HEK293T (cell line): ENCODE results near the gene TSFM.

Source experiments
- CTCF ChIA-PET: fragments of 350-600 bp; formaldehyde crosslinking; extraction: SDS; loops from one replicate; lab custom pipeline; 2021; ENCODE audit warnings: antibody characterized with exemption, inconsistent platforms; lab: Yijun Ruan, JAX
- POLR2A ChIA-PET: fragments of 350-600 bp; formaldehyde crosslinking; extraction: SDS; loops from one replicate; lab custom pipeline; 2020; ENCODE audit warnings: antibody characterized with exemption, inconsistent platforms; lab: Yijun Ruan, JAX
- DNase-seq: peaks from one replicate; pipeline ENCODE4 v3.0.0; 2012; ENCODE audit warnings: mixed read lengths; ENCODE audit errors: extremely low spot score
- ARNT ChIP-seq: fragments of 450-650 bp; IDR thresholded peaks from 2 replicates; pipeline ENCODE4 v1.6.1; 2017; ENCODE audit warnings: mild to moderate bottlenecking
- BHLHE40 ChIP-seq: fragments of 450-650 bp; IDR thresholded peaks from 2 replicates; pipeline ENCODE4 v1.6.1; 2016; ENCODE audit warnings: mild to moderate bottlenecking, moderate library complexity, borderline replicate concordance
- CTBP1 ChIP-seq: fragments of 450-650 bp; IDR thresholded peaks from 2 replicates; pipeline ENCODE4 v1.6.1; 2016; ENCODE audit warnings: borderline replicate concordance
- ELF4 ChIP-seq: fragments of 450-650 bp; IDR thresholded peaks from 2 replicates; pipeline ENCODE4 v1.6.1; 2017; ENCODE audit warnings: antibody characterized with exemption
- FOXA1 ChIP-seq: fragments of 450-650 bp; IDR thresholded peaks from 2 replicates; pipeline ENCODE4 v1.6.1; 2016; ENCODE audit warnings: mild to moderate bottlenecking
- FOXK2 ChIP-seq: fragments of 450-650 bp; IDR thresholded peaks from 2 replicates; pipeline ENCODE4 v1.6.1; 2016; ENCODE audit warnings: mild to moderate bottlenecking
- FOXM1 ChIP-seq: fragments of 450-650 bp; IDR thresholded peaks from 2 replicates; pipeline ENCODE4 v1.6.1; 2017; ENCODE audit warnings: mild to moderate bottlenecking, borderline replicate concordance
- L3MBTL2 ChIP-seq: fragments of 450-650 bp; conservative IDR thresholded peaks from 2 replicates; pipeline ENCODE4 v1.6.1; 2016; ENCODE audit warnings: mild to moderate bottlenecking
- LEF1 ChIP-seq: fragments of 450-650 bp; IDR thresholded peaks from 2 replicates; pipeline ENCODE4 v1.6.1; 2017; ENCODE audit warnings: mild to moderate bottlenecking, borderline replicate concordance
- NFRKB ChIP-seq: fragments of 450-650 bp; IDR thresholded peaks from 2 replicates; pipeline ENCODE4 v1.6.1; 2016; ENCODE audit warnings: mild to moderate bottlenecking, moderate library complexity
- PKNOX1 ChIP-seq: fragments of 450-650 bp; IDR thresholded peaks from 2 replicates; pipeline ENCODE4 v1.6.1; 2016
- SP1 ChIP-seq: fragments of 450-650 bp; IDR thresholded peaks from 2 replicates; pipeline ENCODE4 v1.6.1; 2017
- SUZ12 ChIP-seq: fragments of 450-650 bp; IDR thresholded peaks from 2 replicates; pipeline ENCODE4 v1.6.1; 2016; ENCODE audit warnings: mild to moderate bottlenecking
- TARDBP ChIP-seq: fragments of 450-650 bp; IDR thresholded peaks from 2 replicates; pipeline ENCODE4 v1.6.1; 2016
- ZNF384 ChIP-seq: fragments of 450-650 bp; IDR thresholded peaks from 2 replicates; pipeline ENCODE4 v1.6.1; 2016

The TSFM gene

DNA sequence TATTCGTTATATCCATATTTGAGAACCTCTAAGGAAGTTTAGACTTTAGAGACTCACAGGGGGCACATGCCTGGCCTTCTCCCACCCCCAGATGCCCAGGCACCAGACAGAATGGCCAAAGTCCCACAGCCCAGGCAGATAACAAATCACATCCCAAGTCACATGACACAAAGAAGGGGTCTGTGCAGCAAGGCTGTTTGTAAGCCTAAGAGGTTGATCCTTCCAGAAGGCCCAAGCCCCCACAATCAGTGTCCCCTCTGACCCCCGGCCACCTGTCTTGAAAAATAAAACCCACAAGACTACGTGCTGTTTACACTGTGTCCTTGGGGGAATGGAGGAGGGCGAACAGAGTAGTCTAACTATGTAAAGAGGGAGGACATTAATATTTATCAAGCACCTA, 58.9 kb downstream of the TSFM start:
- POLR2A ChIA-PET: no interaction called here
- no peak for DNase-seq
- CTCF ChIA-PET: no interaction called here
- no peak for TF ChIP-seq L3MBTL2
- no peak for TF ChIP-seq ELF4
- TF ChIP-seq TARDBP: no peak
- no peak for TF ChIP-seq FOXM1
- TF ChIP-seq BHLHE40: no peak
- TF ChIP-seq PKNOX1: no peak
- TF ChIP-seq NFRKB: no peak
- TF ChIP-seq SP1: no peak
- no peak for TF ChIP-seq FOXA1
- no peak for TF ChIP-seq ZNF384
- no peak for TF ChIP-seq FOXK2
- TF ChIP-seq LEF1: no peak
- TF ChIP-seq SUZ12: no peak
- TF ChIP-seq CTBP1: no peak

DNA sequence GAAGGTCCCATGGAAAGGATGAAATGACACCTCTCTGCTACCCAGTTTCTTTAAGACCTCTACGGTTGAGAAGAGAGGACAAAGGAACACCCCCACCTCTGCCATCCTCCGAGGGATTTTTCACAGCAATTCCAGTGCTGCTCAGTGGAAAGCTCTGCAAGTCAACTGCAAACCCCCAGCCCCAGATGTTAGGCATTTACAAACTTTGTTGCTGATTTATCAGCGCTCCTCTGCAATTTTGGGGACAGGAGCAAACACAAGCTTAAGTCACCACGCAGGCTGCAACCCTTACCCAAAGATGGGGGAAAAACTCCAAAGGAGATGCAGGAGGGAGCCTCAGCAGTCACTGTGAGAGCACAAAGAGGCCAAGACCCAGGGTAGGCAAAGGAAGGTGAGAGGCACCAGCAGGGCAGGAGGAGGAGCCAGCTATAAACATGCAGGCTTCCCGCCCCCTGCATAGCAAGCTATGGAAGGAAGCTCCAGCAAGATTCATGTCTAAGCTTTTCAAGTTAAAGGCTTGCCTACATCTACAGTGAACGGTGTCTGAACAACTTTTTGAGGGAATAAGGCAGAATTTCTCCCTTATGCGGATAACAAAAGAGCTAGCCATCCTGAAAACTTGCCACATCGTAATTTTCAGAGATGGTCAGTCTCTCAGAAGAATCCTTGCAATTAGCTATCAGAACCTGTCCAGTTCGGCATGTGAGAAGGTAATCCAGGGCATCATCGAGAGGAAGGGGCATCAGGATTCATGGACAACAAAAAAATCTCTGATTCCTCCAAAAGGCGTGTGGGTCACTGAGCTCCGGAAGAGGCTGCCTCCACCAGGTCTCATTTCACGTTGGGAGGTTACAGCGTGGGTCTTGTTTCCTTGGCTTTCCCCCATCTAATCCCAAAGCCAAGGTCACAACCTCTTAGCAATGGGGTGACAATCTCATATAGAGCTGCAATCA, 60.0 kb downstream of the TSFM start:
- ChIA-PET POLR2A (interaction anchor here (0.6 to 4.0 kb wide), 7 partner anchors 10 to 1077 kb away, joined by 3 to 22 read pairs (median 4); partner anchors contain the start of gene ATP23), CTCF (interaction anchor here (0.8 to 1.7 kb wide), 4 partner anchors 9 to 86 kb away, joined by 3 to 8 read pairs (median 4); no protein-coding TSS in a partner anchor)
- peak; percentile 46 for DNase-seq
- TF ChIP-seq FOXA1 (no peak), TARDBP (no peak), NFRKB (no peak), ELF4 (no peak), PKNOX1 (no peak), ARNT (no peak), ZNF384 (no peak), SP1 (no peak), L3MBTL2 (no peak), FOXK2 (no peak), BHLHE40 (no peak), SUZ12 (no peak), CTBP1 (no peak)

GRCh38 chr12:57844709-57845477, 62.3 kb downstream of the TSFM start:
- CTCF ChIA-PET: interaction anchor here (0.6 to 1.6 kb wide), 3 partner anchors 8 to 80 kb away, joined by 3 read pairs; no protein-coding TSS in a partner anchor
- TF ChIP-seq L3MBTL2: peak; percentile 45
- no peak for TF ChIP-seq TARDBP
- no peak for DNase-seq
- POLR2A ChIA-PET: interaction anchor here (0.8 to 4.0 kb wide), 13 partner anchors 11 to 100 kb away, joined by 3 to 55 read pairs (median 4); partner anchors contain the start of genes EEF1AKMT3, METTL1 and TSPAN31

DNA sequence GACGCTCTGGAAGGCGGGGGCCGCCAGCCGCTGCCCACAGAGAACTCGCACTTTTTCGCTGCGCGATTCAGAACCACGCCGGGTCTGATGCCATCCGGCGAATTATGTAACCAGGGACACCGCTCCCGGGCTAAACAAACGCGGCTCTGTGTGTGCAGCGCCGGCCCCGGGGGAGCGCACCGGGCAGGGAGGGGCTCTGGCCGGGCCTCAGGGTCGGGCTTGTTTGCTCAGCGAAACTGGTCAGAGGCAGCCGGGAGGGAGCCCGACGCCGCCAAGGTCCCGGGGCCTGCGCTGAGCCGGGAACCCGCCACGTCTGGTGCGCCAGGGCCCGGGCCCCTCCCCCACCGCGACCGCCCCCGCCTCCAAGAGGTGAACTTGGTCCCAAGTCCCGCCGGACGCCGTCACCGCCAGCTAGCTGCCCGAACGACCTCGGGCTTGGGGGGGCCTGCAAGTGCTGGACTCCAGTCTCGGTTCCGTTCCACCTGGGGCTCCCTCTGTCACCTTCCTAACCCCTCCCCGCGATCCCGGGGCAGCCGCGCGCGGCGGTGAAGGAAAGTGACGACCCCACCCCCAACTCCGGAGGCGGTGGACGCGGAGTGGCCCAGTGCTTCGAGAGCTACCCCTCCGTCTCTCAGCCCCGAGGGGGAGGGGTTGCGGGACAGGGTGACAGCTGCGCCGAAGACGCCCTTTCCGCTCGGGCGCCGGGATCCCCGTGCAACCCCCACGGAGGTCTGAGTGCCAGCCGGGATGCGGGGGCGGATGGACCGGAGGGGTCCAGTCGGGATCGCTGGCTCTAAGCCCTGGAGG, 63.1 kb downstream of the TSFM start:
- CTCF ChIA-PET: interaction anchor here (1.6 kb wide), 1 partner anchor 9 kb away, joined by 3 read pairs; no protein-coding TSS in a partner anchor
- POLR2A ChIA-PET: interaction anchor here (1.0 to 4.0 kb wide), 12 partner anchors 9 to 94 kb away, joined by 3 to 55 read pairs (median 4); partner anchors contain the start of genes EEF1AKMT3 and METTL1
- TF ChIP-seq ARNT: no peak
- TF ChIP-seq FOXA1: no peak
- no peak for TF ChIP-seq ZNF384
- TF ChIP-seq L3MBTL2: no peak
- TF ChIP-seq PKNOX1: no peak
- no peak for TF ChIP-seq CTBP1
- TF ChIP-seq FOXM1: no peak
- peak; percentile 53 for DNase-seq

GRCh38 chr12:57846285-57846576, 63.6 kb downstream of the TSFM start:
- POLR2A ChIA-PET: interaction anchor here (1.0 to 4.0 kb wide), 10 partner anchors 8 to 74 kb away, joined by 3 to 55 read pairs (median 4); partner anchors contain the start of genes EEF1AKMT3 and METTL1
- TF ChIP-seq FOXK2 (no peak), SP1 (no peak), NFRKB (no peak), ZNF384 (no peak), ARNT (no peak), FOXA1 (no peak), PKNOX1 (no peak)
- no peak for DNase-seq
- CTCF ChIA-PET: no interaction called here
